ENCODE measurements around the gene CSF1. TPM values are rescaled to one million over a fixed set of nuclear protein-coding genes. Genes with fewer than 3 reads are reported as not detected.
A peak's percentile ranks its signal among the peaks of the same experiment; 100 is the strongest.

The CSF1 gene
- total and polyA plus RNA-seq, 10 donors, result 5.8 to 207 (median 78.1) TPM

DNA sequence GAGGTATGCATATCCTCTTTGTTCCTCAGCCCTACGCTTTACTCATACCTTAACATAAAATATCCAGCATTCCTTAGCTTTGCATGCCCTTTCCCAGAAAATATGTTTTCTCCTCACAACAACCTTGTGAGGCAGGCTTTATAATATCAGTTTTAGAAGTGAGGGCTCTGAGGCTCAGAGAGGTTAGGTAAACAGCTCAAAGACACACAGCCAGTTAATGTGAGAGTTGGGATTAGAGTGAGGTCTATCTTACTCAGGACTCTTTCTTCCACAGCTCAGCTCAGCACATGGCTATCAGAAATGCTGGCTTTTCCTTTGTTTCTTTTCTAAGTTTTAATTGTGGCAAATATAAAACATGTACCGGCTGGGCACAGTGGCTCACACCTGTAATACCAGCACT, 27.9 kb downstream of the CSF1 start:
- no peak for DNase-seq
- intact Hi-C loops (cut with DNase I; ENCODE audit: low total_unique reads), result no loop called here
- WGBS, 5 donors, result 93 to 100% (median 98%) methylated on average over 2 of the region's 2 CpGs
- H3K4me1 ChIP-seq, result peaks cover 0 to 10% (median 8%) of the 10 kb centered on the region in 6 donors
- H3K27ac ChIP-seq, result no peak overlapping the region
- TF ChIP-seq, protein P1, sequence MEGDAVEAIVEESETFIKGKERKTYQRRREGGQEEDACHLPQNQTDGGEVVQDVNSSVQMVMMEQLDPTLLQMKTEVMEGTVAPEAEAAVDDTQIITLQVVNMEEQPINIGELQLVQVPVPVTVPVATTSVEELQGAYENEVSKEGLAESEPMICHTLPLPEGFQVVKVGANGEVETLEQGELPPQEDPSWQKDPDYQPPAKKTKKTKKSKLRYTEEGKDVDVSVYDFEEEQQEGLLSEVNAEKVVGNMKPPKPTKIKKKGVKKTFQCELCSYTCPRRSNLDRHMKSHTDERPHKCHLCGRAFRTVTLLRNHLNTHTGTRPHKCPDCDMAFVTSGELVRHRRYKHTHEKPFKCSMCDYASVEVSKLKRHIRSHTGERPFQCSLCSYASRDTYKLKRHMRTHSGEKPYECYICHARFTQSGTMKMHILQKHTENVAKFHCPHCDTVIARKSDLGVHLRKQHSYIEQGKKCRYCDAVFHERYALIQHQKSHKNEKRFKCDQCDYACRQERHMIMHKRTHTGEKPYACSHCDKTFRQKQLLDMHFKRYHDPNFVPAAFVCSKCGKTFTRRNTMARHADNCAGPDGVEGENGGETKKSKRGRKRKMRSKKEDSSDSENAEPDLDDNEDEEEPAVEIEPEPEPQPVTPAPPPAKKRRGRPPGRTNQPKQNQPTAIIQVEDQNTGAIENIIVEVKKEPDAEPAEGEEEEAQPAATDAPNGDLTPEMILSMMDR (IDR thresholded peaks at IDR 0.05 in 8 of 11, conservative IDR thresholded peaks at IDR 0.05 in 3 of 11), result no peak
- H3K4me3 ChIP-seq, result no peak overlapping the region
- H3K9me3 ChIP-seq, result peaks cover 3 to 32% (median 27%) of the 10 kb centered on the region in 8 donors
- no peaks in the 10 kb centered on the region for H3K27me3 ChIP-seq (replicated peaks in 1 of 7)
- H3K36me3 ChIP-seq, result no peaks in the 10 kb centered on the region

DNA sequence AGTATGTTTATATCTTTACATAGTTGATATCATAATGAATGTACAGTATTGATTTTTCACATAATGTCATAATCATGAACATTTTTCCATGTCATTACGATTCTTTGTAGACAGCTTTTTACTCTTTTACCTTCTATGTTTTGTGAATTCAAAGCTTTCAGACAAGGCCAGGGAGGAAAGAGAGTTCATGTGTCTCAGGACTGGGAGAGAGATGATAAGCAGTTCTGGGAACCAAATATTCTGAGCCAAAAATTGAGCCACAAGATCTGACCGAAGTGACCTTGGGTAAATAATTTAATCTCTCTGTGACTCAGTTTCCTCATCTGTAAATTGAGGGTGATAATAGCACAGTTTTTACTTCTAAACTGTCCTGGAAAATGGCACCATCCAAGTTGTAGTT, 31.8 kb downstream of the CSF1 start:
- DNase-seq, result no peak
- TF ChIP-seq POLR2AphosphoS5 (IDR thresholded peaks at IDR 0.05) (no peak), POLR2A (IDR thresholded peaks at IDR 0.05) (no peak)
- TF ChIP-seq, protein P1 (IDR thresholded peaks at IDR 0.05 in 8 of 11, conservative IDR thresholded peaks at IDR 0.05 in 3 of 11), result no peak
- H3K27ac ChIP-seq, result no peak overlapping the region
- peaks cover 3 to 17% (median 15%) of the 10 kb centered on the region in 8 donors for H3K9me3 ChIP-seq
- no peaks in the 10 kb centered on the region for H3K27me3 ChIP-seq (replicated peaks in 1 of 7)
- intact Hi-C loops (cut with DNase I; ENCODE audit: low total_unique reads), result no loop called here
- WGBS, 5 donors, result 88 to 93% (median 88%) methylated on average over 2 of the region's 2 CpGs
- H3K4me1 ChIP-seq, result peaks cover 0 to 5% (median 0%) of the 10 kb centered on the region in 6 donors
- no peak overlapping the region for H3K4me3 ChIP-seq
- no peaks in the 10 kb centered on the region for H3K36me3 ChIP-seq

DNA sequence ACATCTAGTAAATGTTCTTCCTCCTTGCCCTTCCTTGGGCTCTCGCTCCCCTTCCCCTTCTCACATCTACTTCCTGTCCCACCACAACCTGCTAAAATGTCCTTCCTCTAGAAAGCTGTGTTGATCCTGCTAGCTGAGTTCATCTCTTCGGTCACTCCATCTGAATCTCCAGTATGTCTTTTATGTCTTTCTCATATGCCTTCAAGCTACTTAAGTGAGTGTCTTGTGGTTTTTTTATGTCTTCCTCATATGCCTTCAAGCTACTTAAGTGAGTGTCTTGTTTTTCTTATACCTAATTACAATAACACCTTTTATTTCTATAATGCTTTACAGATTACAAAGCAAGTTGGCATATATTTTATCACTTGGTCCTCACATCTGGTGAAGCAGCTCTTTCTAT, 33.9 kb downstream of the CSF1 start:
- intact Hi-C loops (cut with DNase I; ENCODE audit: low total_unique reads), result no loop called here
- no peak overlapping the region for H3K27ac ChIP-seq
- no peaks in the 10 kb centered on the region for H3K36me3 ChIP-seq
- TF ChIP-seq POLR2AphosphoS5 (IDR thresholded peaks at IDR 0.05), result no peak
- no peak for TF ChIP-seq POLR2A (IDR thresholded peaks at IDR 0.05)
- TF ChIP-seq, protein P1 (IDR thresholded peaks at IDR 0.05 in 8 of 11, conservative IDR thresholded peaks at IDR 0.05 in 3 of 11), result no peak
- WGBS, 5 donors, result 51 to 71% (median 61%) methylated on average over 2 of the region's 2 CpGs
- H3K4me3 ChIP-seq, result no peak overlapping the region
- peaks cover 0 to 12% (median 0%) of the 10 kb centered on the region in 6 donors for H3K4me1 ChIP-seq
- no peak for DNase-seq
- no peaks in the 10 kb centered on the region for H3K27me3 ChIP-seq (replicated peaks in 1 of 7)
- H3K9me3 ChIP-seq, result no peaks in the 10 kb centered on the region

DNA sequence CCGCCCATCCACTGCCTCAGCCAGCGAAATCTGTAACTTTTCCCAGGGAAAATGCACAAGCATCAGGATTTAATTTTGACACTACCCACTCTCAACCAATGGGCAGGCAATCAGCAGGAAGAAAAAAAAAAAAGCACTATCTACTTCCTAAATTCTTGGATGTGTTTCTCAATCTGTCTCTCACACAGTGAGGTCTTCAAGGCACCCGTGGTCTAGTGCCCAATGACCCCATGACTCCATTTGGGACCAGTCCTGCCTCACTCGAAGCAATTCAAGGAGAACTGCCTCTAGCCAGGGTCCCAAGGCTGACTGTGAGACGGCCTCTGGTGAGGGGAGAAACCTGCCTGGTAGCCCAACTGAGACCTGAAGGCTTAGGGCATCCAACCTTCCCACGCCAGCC, 35.9 kb downstream of the CSF1 start:
- DNase-seq, result no peak
- Histone ChIP-seq H3K27ac (peak overlapping the region in 1 of 8 donors; percentile 68), H3K9me3 (no peaks in the 10 kb centered on the region), H3K27me3 (replicated peaks in 1 of 7) (no peaks in the 10 kb centered on the region), H3K36me3 (no peaks in the 10 kb centered on the region), H3K4me1 (peaks cover 0 to 12% (median 0%) of the 10 kb centered on the region in 6 donors), H3K4me3 (no peak overlapping the region)
- TF ChIP-seq POLR2AphosphoS5 (IDR thresholded peaks at IDR 0.05), result no peak
- TF ChIP-seq, protein P1 (IDR thresholded peaks at IDR 0.05 in 8 of 11, conservative IDR thresholded peaks at IDR 0.05 in 3 of 11), result no peak
- TF ChIP-seq POLR2A (IDR thresholded peaks at IDR 0.05), result no peak
- WGBS, 5 donors, result 69 to 86% (median 78%) methylated on average over 6 of the region's 6 CpGs
- intact Hi-C loops (cut with DNase I; ENCODE audit: low total_unique reads), result no loop called here
